Umbilical cord (tissue), 2 donors: ENCODE measurements around the gene MYO15A. TPM values are rescaled to one million over a fixed set of nuclear protein-coding genes. Genes with fewer than 3 reads are reported as not detected.

Experiments used
- DNase-seq: peaks from one replicate; pipeline ENCODE4 v3.0.0-alpha.2; 2015; ENCODE audit warnings: low spot score
- total RNA-seq: library from RNA; depleted of rRNA; stranded (reverse); fragments of >200 nt; gene quantifications from one replicate; pipeline ENCODE4 v1.2.3, GENCODE V29; 2014; ENCODE audit warnings: low replicate concordance; ENCODE audit not compliant: insufficient read depth

The MYO15A gene
- total RNA-seq, 1 donor from 2014 or later, result 4.3 TPM

DNA sequence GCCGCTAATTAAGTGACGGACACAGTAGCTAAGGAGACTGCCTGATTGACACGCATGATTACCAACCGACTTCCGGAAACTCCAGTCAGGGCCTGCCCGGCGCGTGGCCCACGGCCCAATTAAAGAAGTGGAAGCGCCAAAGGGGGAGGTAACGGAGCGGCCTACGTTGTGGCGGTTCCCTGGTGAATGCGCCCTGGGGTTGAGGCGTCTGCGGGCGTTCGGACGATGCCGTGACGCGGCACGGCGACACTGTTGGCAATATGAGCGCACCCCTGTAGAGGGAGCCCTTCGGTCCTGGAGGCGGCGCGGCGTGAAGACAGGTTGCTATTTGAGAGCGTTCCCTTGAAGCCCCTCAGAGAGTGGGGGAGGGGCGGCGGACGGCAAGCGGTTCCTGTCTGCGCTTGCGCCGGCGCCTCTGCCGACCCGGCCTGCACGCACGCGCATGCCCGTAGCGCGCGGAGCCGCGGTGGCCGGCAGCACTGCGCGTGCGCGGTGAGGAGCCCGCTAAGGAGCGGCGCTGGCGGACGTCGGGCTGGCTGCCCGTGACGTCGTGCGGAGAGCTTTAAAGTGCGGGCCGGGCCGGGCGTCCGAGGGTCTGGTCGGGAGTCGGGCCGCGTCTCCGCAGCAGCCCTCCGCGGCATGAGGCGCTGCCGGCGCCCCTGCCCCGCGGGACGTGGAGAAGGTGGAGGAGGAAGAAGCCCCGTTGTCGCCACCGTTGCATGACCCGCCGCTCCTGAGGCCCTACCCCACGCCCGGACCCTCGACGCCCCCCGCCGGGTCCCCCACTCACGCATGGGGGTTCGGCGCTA lies 75.0 kb downstream of the MYO15A start, which contains the start of gene ALKBH5:
Gene ALKBH5, plus strand, starts transcription at position 495 of the 809 bp plus-strand sequence. CDS start 416 bp downstream, outside the sequence.
- peak; percentile 100 for DNase-seq

DNA sequence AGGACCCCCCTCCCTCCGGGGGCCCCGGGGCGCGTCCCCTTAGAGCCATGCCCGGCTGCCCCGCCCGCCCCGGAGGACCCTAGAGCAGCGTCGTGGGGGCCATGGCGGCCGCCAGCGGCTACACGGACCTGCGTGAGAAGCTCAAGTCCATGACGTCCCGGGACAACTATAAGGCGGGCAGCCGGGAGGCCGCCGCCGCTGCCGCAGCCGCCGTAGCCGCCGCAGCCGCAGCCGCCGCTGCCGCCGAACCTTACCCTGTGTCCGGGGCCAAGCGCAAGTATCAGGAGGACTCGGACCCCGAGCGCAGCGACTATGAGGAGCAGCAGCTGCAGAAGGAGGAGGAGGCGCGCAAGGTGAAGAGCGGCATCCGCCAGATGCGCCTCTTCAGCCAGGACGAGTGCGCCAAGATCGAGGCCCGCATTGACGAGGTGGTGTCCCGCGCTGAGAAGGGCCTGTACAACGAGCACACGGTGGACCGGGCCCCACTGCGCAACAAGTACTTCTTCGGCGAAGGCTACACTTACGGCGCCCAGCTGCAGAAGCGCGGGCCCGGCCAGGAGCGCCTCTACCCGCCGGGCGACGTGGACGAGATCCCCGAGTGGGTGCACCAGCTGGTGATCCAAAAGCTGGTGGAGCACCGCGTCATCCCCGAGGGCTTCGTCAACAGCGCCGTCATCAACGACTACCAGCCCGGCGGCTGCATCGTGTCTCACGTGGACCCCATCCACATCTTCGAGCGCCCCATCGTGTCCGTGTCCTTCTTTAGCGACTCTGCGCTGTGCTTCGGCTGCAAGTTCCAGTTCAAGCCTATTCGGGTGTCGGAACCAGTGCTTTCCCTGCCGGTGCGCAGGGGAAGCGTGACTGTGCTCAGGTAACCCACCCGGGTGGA lies 75.8 kb downstream of the MYO15A start:
- peak; percentile 54 for DNase-seq

DNA sequence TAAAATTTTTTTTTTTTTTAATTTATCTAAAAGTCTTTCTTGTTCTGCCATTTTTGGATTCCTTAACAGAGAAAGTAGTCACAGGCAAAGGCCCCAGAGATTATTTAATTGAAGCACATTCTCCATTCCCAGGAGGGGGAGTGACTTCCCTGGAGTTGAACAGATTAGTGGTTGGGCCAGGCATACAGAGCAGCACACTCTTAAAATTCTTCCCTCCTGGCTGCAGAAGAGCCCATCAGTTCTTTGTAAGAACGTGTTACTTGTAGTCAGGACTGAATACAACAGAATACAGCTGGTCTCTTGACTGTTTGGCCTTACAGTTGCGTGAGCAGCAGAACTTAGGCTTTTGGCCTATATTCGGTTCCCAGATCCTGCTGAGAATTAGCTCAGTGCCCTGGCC lies 76.8 kb downstream of the MYO15A start:
- peak; percentile 60 for DNase-seq

DNA sequence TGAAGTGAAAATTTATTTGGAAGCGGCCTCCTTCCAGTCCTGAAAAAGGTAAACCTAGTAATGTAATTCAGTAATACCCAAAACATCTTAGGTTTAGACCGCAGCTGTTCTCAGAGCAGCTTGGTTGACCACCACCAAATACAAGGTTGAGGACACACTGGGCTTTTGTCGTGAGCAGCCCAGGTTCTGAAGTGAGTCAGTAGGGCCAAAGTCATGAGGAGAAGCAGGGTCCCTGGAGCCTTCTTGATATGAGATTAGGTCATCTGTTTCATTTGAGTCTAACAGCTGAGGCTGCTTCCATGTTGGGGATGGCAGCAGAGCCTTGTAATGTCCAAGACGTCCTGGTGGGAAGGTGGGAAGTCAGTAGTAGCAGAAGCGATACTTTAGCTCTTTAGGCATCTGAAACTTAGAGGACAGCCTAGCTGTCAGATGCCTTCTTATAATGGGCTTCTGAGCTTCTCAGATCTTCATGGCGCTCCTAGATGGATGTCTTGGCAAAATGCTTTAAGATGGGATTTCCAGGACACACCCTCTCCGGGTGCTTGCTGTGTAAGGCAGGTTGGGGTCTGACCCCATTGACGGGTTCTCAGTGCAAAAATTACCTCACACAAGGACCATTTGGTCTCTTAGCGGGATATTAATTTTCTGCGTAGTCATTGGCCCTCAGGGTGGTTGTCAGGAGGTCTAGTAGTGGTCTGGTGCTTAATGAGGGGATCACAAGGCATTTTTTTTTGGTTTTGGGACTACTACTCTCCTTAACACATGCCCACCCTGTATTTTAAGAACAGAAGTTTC lies 77.5 kb downstream of the MYO15A start:
- DNase-seq, result peak; percentile 13

DNA sequence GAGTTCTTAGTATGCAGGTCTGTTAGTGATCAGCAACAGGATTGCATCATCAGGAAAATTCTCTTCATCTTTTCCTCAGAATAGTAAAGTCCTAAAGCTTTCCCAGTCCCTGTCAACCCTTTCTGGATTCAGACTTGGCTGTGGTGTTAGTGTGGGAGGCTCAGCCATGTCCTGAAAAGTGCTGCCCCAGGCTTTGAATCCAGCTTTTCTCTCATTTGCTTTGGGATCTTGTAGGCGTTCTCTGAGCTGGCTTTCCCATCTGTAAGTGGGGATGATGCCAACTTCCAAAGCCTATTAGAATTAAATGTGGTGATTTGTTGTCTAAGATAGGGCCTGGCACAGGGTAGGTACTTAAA lies 78.0 kb downstream of the MYO15A start:
- DNase-seq, result peak; percentile 92

DNA sequence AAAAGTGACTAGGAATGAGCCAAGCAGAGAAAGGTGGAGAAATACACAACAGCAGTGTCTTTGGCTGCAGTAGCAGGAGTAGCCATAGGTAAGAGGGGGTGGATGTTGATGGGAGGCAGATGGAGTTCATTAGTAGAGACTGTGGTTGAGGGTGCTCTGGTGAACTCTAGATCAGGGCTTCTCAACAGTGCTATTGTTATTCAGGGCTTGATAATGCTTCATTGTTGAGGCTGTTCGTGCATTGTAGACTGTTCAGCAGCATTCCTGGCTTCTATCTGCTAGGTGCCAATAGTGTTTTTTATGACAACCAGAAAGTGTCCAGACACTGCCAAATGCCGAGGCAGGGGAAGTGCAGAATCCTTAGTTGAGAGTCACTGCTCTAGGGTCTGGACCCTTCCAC lies 78.7 kb downstream of the MYO15A start:
- DNase-seq, result no peak

DNA sequence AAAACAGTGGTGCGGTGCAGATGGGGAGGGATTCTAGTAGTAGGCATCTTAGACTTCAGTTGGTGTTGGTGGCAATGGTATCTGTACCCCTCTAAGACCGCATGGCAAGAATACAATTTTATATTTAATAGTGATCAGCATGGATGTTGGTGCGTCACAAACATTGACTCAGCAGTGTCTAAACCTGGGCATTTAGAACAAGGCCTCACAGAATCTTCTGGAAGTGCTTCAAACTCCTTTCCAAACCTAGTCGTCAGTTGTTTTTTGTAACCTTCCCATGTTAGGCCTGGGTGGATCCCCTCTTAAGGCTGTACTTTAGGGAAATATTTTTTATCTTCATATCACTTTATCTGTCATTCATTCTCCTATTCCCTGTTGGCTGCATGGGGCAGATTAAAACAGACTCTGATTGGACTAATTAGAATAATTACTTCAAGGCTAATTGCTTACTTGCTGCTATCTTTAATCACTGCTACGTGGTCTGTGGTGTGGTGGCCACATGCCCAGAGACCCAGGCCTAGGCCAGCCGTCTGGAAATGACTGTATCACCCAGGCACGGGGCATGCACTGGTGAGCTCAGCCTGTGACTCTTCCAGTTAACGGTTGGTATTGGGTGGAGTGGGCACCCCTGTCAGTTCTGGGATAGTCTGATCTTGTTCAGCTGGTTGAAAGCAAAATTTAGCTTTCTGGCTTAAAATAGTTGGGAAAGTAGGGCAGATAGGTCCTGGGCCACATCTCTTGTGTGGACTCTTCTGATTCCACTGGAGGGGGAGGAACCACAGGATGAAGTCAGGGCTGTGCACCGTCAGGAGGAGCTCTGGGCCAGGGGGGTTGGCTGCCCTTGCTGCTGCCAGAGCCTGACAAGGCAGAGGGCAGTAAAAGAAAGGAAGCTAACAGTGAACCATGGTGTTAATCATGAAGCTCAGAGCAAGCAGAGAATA lies 79.5 kb downstream of the MYO15A start:
- DNase-seq, result peak; percentile 62

DNA sequence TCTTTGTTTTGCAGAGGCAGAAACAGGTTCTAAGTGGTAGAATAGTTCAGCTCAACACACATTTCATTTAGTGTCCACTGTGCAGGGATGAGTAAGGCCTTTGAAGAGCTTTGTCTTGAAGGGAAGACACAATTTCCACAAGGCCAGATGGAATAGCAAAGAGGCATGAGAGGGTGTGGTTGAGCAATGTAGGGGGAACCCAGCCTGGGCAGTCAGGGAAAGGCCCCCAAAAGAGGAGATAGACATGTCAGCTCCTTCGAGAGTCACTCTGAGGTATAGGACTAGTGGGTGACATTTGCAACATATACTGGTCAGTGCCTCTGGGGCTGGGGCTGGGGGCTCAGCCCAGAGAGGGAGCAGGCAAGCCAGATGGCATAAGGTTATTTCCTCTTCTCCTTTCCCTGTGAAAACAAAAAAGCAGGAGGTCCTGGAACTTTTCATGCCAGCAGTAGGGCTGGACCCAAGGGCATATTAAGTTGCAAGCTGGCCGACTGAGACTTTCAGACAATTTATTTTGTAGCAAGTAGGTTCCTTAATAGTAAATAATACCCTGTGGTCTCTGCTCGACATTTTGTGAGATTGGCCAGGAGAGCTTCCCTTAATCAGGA lies 82.2 kb downstream of the MYO15A start:
- DNase-seq, result no peak

DNA sequence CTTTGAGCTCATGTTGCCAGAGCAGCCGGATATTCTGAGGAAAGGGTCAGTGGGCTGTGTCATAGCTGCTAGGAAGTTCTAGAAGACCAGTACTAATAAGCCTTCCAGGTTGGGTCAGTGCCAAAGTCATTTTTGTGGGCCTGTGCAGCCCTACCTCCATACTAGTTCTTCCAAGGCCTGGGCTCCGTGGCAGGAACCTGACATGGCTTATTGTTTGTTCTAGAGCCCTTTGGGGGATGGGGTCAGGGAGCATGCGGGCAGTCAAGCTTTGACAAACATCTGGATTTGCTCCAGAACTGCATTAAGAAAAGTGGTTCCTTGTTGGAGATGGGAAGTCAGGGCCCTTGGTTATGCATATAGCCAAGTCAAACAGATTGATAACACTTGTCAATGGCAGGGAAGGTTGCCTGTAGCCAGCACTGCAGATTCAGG lies 82.7 kb downstream of the MYO15A start:
- peak; percentile 39 for DNase-seq

DNA sequence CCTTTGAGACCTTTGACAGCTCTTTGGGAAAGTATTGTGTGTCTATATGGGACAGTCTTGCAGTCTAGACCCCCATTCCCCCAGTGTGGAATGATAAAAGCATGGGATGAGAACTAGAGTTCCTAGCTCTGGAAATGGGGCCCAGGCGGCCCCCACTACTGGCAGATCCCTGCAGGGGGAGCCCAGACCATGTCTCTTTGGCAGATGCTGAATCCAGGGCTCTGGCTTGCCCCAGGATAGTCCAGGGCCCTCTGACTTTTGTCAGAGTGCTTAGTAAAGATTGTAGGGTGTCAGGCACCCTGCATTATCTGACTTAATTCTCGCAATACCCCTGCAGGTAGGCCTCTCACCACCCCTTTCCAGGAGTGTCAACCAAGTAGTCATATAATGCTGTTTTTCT lies 83.4 kb downstream of the MYO15A start:
- DNase-seq, result no peak

DNA sequence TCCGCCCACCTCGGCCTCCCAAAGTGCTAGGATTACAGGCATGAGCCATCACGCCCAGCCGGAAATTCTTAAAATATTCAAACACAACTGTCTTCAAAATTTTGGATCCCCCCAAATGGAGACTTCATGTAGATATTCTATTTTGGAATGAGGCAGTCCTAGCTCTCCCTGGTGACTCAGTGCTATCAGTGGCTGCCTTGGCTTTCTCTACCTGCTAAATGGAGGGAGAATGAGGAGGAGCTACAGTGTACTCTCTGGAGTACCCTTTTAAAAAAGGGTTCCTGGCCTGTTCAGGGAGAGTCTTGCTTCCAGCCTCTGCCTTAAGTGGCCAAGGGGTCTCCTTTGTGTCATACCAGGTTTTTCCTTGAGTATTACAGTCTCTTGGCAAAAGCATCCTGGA lies 85.8 kb downstream of the MYO15A start:
- no peak for DNase-seq

DNA sequence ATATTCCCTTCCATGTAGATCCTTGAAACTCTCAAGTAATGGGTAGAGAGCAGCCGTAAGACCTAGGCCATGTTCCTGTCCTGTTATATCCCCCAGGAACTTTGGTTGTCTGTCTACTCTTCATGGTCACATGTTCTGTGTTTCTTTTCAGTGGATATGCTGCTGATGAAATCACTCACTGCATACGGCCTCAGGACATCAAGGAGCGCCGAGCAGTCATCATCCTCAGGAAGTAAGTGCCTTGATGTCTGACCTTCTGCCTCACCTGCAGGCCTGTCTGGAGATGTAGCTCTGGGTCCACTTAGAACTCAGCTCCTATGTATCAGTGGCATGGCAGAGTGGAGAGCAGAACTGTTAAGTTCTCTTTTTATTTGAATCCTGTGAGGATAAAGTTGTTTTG lies 86.2 kb downstream of the MYO15A start:
- DNase-seq, result no peak

DNA sequence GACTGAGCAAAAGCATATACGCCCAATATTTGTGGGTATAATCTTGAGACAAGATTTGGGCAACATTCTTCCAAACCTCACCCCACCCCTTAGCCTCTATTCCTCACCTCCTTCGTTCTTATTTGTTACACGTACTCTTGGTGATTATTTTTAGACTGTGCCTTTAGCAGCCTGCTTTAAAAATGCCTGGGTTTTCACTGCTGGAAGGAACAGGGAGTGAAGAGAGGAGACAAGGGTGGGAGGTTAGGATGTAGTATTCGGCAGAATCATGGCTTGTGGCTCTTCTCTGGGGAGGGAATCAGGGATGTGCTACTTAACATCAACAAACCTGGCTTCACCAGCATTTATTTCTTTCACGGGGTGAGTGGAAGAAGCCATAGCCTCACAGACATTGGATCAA lies 86.7 kb downstream of the MYO15A start:
- DNase-seq, result no peak

DNA sequence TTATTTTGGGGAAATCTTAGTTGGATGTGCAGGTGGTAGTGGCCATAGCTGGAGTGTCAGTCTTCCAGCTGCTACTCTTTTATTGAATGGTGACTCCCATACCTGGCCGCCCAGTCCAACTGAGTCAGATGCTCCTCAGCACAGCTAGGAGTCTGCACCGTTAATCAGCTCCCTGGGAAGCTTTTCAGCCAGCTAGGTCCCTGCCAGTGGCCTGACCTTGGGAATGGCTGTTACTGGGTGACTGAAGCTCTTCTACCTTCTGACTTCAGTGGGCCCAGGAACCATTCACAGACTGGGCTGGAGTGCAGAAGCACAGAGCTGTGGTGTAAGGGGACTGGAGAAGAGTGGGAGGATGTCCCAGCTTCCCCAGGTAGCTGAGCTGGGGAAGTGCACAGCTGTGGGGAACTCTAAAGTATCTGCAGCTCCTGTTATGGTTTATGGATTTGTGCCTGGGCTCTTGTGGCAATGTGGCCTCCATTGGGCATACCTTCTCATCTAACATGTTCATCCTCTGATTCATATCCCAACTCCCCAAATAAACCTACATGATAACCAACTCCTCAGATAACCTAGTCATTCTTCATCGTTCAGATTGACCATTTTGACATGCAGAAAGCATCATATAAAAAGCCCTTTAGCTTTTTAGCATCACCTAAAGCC lies 89.1 kb downstream of the MYO15A start:
- DNase-seq, result no peak

DNA sequence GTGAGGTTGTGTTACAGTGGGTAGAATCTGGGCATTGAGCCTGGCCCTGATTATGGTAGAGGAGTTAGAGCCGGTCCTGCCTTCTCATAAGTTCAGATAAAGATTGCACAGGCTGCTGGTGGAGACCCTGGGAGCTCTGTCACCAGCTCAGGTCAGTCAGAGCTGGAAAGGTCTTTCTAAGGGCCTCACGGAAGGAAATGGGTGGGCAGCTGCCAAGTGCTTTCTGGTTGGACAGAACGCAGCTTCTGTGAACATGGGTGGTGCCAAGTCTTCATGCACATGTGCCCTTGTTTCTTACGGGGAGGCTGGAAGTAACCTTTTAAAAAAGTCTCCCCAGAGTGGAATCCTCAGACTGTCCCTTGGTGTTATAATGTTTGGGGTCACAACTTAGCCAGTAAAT lies 90.0 kb downstream of the MYO15A start:
- no peak for DNase-seq

DNA sequence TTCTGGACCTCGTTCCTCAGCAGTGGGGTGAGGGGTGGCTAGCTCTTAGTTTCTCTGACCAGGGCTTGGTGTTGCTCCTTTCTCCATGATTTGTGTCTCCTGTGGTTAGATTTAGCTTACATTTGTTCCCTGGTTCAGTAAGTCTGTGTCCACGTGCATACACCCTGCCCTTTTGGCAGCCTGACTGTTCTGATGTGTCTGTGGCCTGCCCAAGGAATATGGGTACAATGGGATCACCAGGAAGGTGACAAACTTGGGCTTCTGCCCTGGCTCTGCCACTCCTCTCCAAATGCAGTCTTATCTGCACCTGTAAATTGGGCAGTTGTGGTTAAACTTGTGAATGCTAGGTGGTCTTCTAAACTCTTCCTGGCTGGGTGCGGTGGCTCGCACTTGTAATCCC lies 92.6 kb downstream of the MYO15A start:
- no peak for DNase-seq

DNA sequence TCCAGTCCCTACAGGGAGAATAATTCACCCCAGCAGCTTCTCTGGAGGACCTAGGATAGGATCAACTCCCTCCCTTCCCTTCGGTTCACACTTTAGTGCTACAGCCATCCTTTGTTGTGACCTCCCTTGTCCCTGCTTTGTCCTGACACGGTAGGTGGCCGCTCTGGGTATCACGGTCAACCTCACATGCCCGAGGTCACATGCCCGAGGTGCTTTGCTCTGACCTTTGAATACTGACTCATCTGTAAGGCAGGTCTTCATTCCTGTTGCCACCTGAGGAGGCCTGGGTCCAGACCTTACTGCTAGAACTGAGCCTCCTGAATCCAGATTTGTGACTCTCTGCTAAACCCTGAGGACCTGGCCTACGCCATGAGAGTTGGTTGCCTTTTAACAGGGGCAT lies 94.8 kb downstream of the MYO15A start:
- no peak for DNase-seq

DNA sequence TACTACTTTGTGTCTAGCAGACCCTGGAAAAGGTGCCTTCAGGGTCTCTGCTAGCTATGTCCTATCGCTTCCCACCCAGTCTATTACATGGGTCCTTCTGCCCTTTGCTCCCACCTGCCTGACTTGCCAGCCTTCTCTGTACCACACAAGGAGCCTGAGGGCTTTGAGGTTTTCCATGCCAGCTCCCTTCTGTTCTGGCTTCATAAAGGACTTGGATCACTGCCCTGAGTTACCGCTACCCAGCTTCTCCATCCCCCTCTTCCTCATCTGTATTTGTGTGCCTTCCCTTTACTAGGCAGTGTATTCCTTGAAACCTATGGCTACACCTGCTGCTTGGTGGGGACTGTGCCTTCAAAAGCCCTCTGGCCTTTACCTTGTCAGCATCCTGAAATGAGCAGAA lies 97.3 kb downstream of the MYO15A start:
- DNase-seq, result no peak

DNA sequence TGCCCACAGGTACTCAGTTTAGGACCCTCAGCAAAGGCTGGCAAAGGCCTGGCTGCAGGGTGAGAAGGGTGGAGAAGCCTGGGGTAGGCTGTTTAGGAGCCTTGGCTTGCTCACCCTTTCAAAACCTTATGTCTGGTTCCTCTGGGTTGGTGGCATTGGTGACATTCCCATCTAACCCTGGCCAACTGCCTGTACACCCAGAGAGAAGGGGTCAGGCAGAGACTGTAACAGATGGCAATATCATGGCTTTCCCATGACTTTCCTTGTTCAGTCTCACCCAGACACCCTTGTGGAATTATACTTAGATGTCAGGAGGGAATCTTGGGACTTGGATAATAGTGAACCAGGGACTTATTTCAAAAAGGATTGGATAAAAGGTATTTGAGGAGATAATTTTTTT lies 98.4 kb downstream of the MYO15A start:
- no peak for DNase-seq

DNA sequence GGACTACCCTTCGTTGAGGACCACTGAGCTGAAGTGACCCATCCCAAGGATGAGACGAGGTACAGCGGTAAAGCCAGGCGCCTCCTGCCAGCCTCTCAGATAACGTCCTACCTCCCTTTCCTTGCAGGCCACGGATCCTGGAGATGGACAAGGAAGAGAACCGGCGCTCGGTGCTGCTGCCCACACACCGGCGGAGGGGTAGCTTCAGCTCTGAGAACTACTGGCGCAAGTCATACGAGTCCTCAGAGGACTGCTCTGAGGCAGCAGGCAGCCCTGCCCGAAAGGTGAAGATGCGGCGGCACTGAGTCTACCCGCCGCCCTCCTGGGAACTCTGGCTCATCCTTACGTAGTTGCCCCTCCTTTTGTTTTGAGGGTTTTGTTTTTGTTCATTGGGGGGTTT lies 99.5 kb downstream of the MYO15A start:
- no peak for DNase-seq
